ENCODE data around the gene IL18R1. TPM values are rescaled to one million over a fixed set of nuclear protein-coding genes. Genes with fewer than 3 reads are reported as not detected.

Gene IL18R1
- total and polyA plus RNA-seq, 4 donors = 7.5 to 63.5 (median 25.7) TPM

GRCh38 chr2:102331311-102331980 is 24.1 kb upstream of the IL18R1 start:
- H3K9ac ChIP-seq (ENCODE audit: insufficient read depth in 1 of 2, low read length in 2 of 2) = no peak overlapping the region
- no peaks in the 10 kb centered on the region for H3K9me3 ChIP-seq (ENCODE audit: control insufficient read depth in 4 of 4, insufficient read depth in 3 of 4, low read length in 3 of 4)
- peaks cover 0 to 8% (median 2%) of the 10 kb centered on the region in 5 donors for H3K4me1 ChIP-seq (ENCODE audit: control insufficient read depth in 5 of 5, insufficient read depth in 5 of 5, low read length in 5 of 5)
- WGBS, 2 donors = 86% methylated on average over 5 of the region's 5 CpGs
- DNase-seq (peak in 1 of 3 donors; percentile 19), ATAC-seq (ENCODE audit: insufficient read depth, low FRiP score) (no peak)
- no peaks in the 10 kb centered on the region for H3K27me3 ChIP-seq (ENCODE audit: control insufficient read depth in 3 of 3, insufficient read depth in 3 of 3, low read length in 2 of 3)
- H3K36me3 ChIP-seq (ENCODE audit: control insufficient read depth in 4 of 4, insufficient read depth in 4 of 4, low read length in 4 of 4) = no peaks in the 10 kb centered on the region
- no peak for TF ChIP-seq CTCF (IDR thresholded peaks at IDR 0.05; ENCODE audit: control extremely low read depth, extremely low read depth)
- H3K27ac ChIP-seq (ENCODE audit: low read depth in 1 of 2, low read length in 1 of 2) = no peak overlapping the region
- H3K4me3 ChIP-seq = no peak overlapping the region

- ATAC-seq (ENCODE audit: insufficient read depth, low FRiP score) = no peak
- 91 to 98% methylated on average over 1 of the region's 1 CpG for WGBS, 2 donors
Observed at GRCh38 chr2:102334486-102334885, 21.1 kb upstream of the IL18R1 start.

GRCh38 chr2:102335871-102336366 is 19.7 kb upstream of the IL18R1 start:
- H3K9ac ChIP-seq (ENCODE audit: insufficient read depth in 1 of 2, low read length in 2 of 2) = no peak overlapping the region
- H3K9me3 ChIP-seq (ENCODE audit: control insufficient read depth in 4 of 4, insufficient read depth in 3 of 4, low read length in 3 of 4) = no peaks in the 10 kb centered on the region
- DNase-seq (peak in 1 of 3 donors; percentile 38), ATAC-seq (ENCODE audit: insufficient read depth, low FRiP score) (no peak)
- WGBS, 2 donors = 40 to 54% methylated on average over 8 of the region's 8 CpGs
- peaks cover 0 to 14% (median 3%) of the 10 kb centered on the region in 5 donors for H3K4me1 ChIP-seq (ENCODE audit: control insufficient read depth in 5 of 5, insufficient read depth in 5 of 5, low read length in 5 of 5)
- H3K27ac ChIP-seq (ENCODE audit: low read depth in 1 of 2, low read length in 1 of 2) = peak overlapping the region; percentile 16 to 51
- H3K4me3 ChIP-seq = no peak overlapping the region
- no peaks in the 10 kb centered on the region for H3K27me3 ChIP-seq (ENCODE audit: control insufficient read depth in 3 of 3, insufficient read depth in 3 of 3, low read length in 2 of 3)
- H3K36me3 ChIP-seq (ENCODE audit: control insufficient read depth in 4 of 4, insufficient read depth in 4 of 4, low read length in 4 of 4) = no peaks in the 10 kb centered on the region
- TF ChIP-seq CTCF (IDR thresholded peaks at IDR 0.05; ENCODE audit: control extremely low read depth, extremely low read depth) = no peak

More at GRCh38 chr2:102334486-102334885, 21.1 kb upstream of the IL18R1 start:
- no peak overlapping the region for H3K9ac ChIP-seq (ENCODE audit: insufficient read depth in 1 of 2, low read length in 2 of 2)
- H3K4me1 ChIP-seq (ENCODE audit: control insufficient read depth in 5 of 5, insufficient read depth in 5 of 5, low read length in 5 of 5) = peaks cover 0 to 14% (median 3%) of the 10 kb centered on the region in 5 donors
- no peak overlapping the region for H3K4me3 ChIP-seq
- H3K27me3 ChIP-seq (ENCODE audit: control insufficient read depth in 3 of 3, insufficient read depth in 3 of 3, low read length in 2 of 3) = no peaks in the 10 kb centered on the region
- H3K27ac ChIP-seq (ENCODE audit: low read depth in 1 of 2, low read length in 1 of 2) = no peak overlapping the region
- no peak for DNase-seq
- no peaks in the 10 kb centered on the region for H3K36me3 ChIP-seq (ENCODE audit: control insufficient read depth in 4 of 4, insufficient read depth in 4 of 4, low read length in 4 of 4)
- no peak for TF ChIP-seq CTCF (IDR thresholded peaks at IDR 0.05; ENCODE audit: control extremely low read depth, extremely low read depth)
- H3K9me3 ChIP-seq (ENCODE audit: control insufficient read depth in 4 of 4, insufficient read depth in 3 of 4, low read length in 3 of 4) = no peaks in the 10 kb centered on the region

All from lung (tissue), 12 donors.